HepG2 (cell line): ENCODE measurements around the gene BTAF1. TPM values are rescaled to one million over a fixed set of nuclear protein-coding genes. Genes with fewer than 3 reads are reported as not detected.

ENCODE experiments used
- BRD4 ChIP-seq: sonication (generic); formaldehyde crosslinking; IDR thresholded peaks from 2 replicates; pipeline ENCODE4 v1.4.0; 2020; ENCODE audit warnings: missing genetic modification reagents
- CBX2 ChIP-seq, 2 experiments: fragments of 200-600 bp in 1 of 2; sonication (generic); formaldehyde crosslinking in 1 of 2; IDR thresholded peaks; 2 replicates each; pipeline versions ENCODE4 v1.7.0 to v1.8.1; 2018 to 2022; ENCODE audit warnings: low read depth in 2 of 2, low read length in 1 of 2, mild to moderate bottlenecking in 1 of 2, missing genetic modification reagents in 1 of 2
- GZF1 ChIP-seq: sonication (generic); formaldehyde crosslinking; IDR thresholded peaks from 2 replicates; pipeline ENCODE4 v1.5.1; 2020; ENCODE audit warnings: mild to moderate bottlenecking, missing genetic modification reagents
- KAT8 ChIP-seq: IDR thresholded peaks from 2 replicates; pipeline ENCODE4 v1.6.1; 2016; ENCODE audit warnings: missing genetic modification reagents, missing compliant biosample characterization
- KLF16 ChIP-seq, 2 experiments: sonication (generic) in 1 of 2; formaldehyde crosslinking in 1 of 2; IDR thresholded peaks; 2 replicates each; pipeline versions ENCODE4 v1.6.1 to v1.8.0; 2016 to 2023; ENCODE audit warnings: missing genetic modification reagents in 2 of 2, missing compliant biosample characterization in 1 of 2
- MAZ ChIP-seq, 2 experiments: sonication (generic) in 1 of 2; formaldehyde crosslinking in 1 of 2; IDR thresholded peaks; 2 replicates each; pipeline versions ENCODE4 v1.5.0 to v1.6.1; 2012 to 2020; ENCODE audit warnings: low read depth in 2 of 2, mild to moderate bottlenecking in 2 of 2, borderline replicate concordance in 1 of 2, improper control_type of control experiment in 1 of 2, low read length in 1 of 2, missing genetic modification reagents in 1 of 2, moderate library complexity in 1 of 2
- NKX3-1 ChIP-seq: sonication (generic); formaldehyde crosslinking; IDR thresholded peaks from 2 replicates; pipeline ENCODE4 v1.5.0; 2020; ENCODE audit warnings: missing genetic modification reagents
- SALL1 ChIP-seq: sonication (generic); formaldehyde crosslinking; IDR thresholded peaks from 2 replicates; pipeline ENCODE4 v1.8.0; 2022; ENCODE audit warnings: mild to moderate bottlenecking, missing genetic modification reagents
- TFE3 ChIP-seq: IDR thresholded peaks from 2 replicates; pipeline ENCODE4 v1.6.1; 2016
- ZKSCAN1 ChIP-seq: fragments of 150-350 bp; IDR thresholded peaks from 2 replicates; pipeline ENCODE4 v1.6.1; 2014; ENCODE audit warnings: low read length
- ZNF230 ChIP-seq: sonication (generic); formaldehyde crosslinking; IDR thresholded peaks from 2 replicates; pipeline ENCODE4 v1.4.0; 2020; ENCODE audit warnings: mild to moderate bottlenecking, missing genetic modification reagents
- ZNF543 ChIP-seq: sonication (generic); formaldehyde crosslinking; IDR thresholded peaks from 2 replicates; pipeline ENCODE4 v1.4.0; 2020; ENCODE audit warnings: mild to moderate bottlenecking, missing genetic modification reagents
- ZNF607 ChIP-seq: sonication (generic); formaldehyde crosslinking; IDR thresholded peaks from 2 replicates; pipeline ENCODE4 v1.5.1; 2020; ENCODE audit warnings: missing genetic modification reagents, mild to moderate bottlenecking, borderline replicate concordance
- ZNF713 ChIP-seq: sonication (generic); formaldehyde crosslinking; IDR thresholded peaks from 2 replicates; pipeline ENCODE4 v1.4.0; 2020; ENCODE audit warnings: mild to moderate bottlenecking, missing genetic modification reagents
- ZNF724P ChIP-seq: sonication (generic); formaldehyde crosslinking; IDR thresholded peaks from 2 replicates; pipeline ENCODE4 v1.8.0; 2022; ENCODE audit warnings: missing genetic modification reagents, borderline replicate concordance
- ZSCAN29 ChIP-seq: sonication (generic); formaldehyde crosslinking; conservative IDR thresholded peaks from 2 replicates; pipeline ENCODE4 v1.4.0; 2020; ENCODE audit warnings: mild to moderate bottlenecking, missing genetic modification reagents
- polyA plus RNA-seq, 8 experiments: library from polyadenylated mRNA; depleted of rRNA in 3 of 8; stranded (reverse) in 7 of 8; unstranded in 1 of 8; fragments of >200 nt; fragmentation: Illumina TruSeq in 4 of 8; extraction: Trizol in 4 of 8; gene quantifications; 2 replicates each; pipeline versions ENCODE4 v1.2.1 to v1.2.3, GENCODE V29; 2011 to 2016; ENCODE audit warnings: low read depth in 4 of 8, missing spikeins in 1 of 8, mixed read lengths in 1 of 8; ENCODE audit not compliant: insufficient read depth in 1 of 8
- total RNA-seq, 5 experiments: library from RNA; depleted of rRNA; stranded (reverse); fragments of >200 nt; fragmentation: Illumina TruSeq; extraction: Trizol; gene quantifications; 2 replicates each; pipeline ENCODE4 v1.2.3, GENCODE V29; 2016; ENCODE audit warnings: low read depth in 1 of 5
- TF ChIP-seq, protein P1 (sequence below): sonication (generic); formaldehyde crosslinking; conservative IDR thresholded peaks from 2 replicates; pipeline ENCODE4 v1.8.0; 2022; ENCODE audit warnings: missing genetic modification reagents
- TF ChIP-seq, protein P2 (sequence below): sonication (generic); formaldehyde crosslinking; IDR thresholded peaks from 2 replicates; pipeline ENCODE4 v1.4.0; 2020; ENCODE audit warnings: missing genetic modification reagents; ENCODE audit errors: not compliant biosample characterization
- TF ChIP-seq, protein P3 (sequence below): sonication (generic); formaldehyde crosslinking; IDR thresholded peaks from 2 replicates; pipeline ENCODE4 v1.5.0; 2020; ENCODE audit warnings: missing genetic modification reagents
- TF ChIP-seq, protein P4 (sequence below): sonication (generic); formaldehyde crosslinking; IDR thresholded peaks from 2 replicates; pipeline ENCODE4 v1.5.0; 2020; ENCODE audit warnings: mild to moderate bottlenecking, missing genetic modification reagents

Gene BTAF1
- total and polyA plus RNA-seq, 2 of the 13 experiments (the other 11 are each of a cell fraction or from before 2014, with no cell fraction given), result 38.6 to 54.1 TPM

DNA sequence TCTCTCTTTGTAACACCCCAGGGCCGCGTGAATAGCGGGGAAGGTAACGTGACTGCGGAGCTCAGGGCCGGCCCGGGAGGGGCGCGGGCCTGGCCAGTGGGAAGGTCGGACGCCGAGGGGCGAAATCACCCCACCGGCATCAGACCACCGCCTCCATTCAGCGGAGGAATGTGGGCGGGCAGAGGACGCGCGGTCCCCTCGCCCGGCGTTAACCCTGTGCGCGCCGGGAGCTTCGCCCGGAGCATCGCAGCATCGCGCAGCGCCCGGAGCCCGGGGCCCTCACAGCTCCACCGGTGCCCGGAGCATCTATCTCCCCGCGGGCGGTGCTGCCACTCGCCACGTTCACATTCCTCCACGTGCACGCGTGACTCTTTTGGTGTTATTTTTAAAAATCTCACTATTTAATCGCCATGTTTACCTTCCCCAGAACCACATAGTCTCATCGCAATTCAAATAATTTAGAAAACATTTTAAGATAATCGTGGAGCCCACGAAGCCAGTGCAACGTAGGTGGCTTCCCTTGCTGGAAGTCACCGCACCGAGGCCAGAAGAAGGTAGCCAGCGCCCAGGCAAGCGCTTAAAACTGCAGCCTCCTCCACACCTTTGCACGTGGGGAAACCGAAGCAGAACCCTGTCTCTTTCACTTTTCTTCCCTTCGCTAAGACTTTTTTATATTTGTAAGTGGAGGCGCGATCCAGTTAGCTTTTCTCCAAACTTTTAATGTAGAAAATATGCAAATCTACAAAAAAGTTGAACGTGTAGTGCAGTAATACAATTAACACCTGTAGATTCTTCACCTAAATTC, 36.1 kb upstream of the BTAF1 start (continued):
- TF ChIP-seq, protein P1, sequence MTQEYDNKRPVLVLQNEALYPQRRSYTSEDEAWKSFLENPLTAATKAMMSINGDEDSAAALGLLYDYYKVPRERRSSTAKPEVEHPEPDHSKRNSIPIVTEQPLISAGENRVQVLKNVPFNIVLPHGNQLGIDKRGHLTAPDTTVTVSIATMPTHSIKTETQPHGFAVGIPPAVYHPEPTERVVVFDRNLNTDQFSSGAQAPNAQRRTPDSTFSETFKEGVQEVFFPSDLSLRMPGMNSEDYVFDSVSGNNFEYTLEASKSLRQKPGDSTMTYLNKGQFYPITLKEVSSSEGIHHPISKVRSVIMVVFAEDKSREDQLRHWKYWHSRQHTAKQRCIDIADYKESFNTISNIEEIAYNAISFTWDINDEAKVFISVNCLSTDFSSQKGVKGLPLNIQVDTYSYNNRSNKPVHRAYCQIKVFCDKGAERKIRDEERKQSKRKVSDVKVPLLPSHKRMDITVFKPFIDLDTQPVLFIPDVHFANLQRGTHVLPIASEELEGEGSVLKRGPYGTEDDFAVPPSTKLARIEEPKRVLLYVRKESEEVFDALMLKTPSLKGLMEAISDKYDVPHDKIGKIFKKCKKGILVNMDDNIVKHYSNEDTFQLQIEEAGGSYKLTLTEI (CRISPR knock-in tag), result no peak
- TF ChIP-seq ZSCAN29 (CRISPR knock-in tag), result no peak
- TF ChIP-seq, protein P2, sequence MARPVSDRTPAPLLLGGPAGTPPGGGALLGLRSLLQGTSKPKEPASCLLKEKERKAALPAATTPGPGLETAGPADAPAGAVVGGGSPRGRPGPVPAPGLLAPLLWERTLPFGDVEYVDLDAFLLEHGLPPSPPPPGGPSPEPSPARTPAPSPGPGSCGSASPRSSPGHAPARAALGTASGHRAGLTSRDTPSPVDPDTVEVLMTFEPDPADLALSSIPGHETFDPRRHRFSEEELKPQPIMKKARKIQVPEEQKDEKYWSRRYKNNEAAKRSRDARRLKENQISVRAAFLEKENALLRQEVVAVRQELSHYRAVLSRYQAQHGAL (CRISPR knock-in tag), result no peak
- peak; percentile 55; the same call in 1 of the 2 replicates for TF ChIP-seq TFE3 (CRISPR knock-in tag)
- no peak for TF ChIP-seq ZNF724P (CRISPR knock-in tag)
- TF ChIP-seq MAZ (IDR thresholded peaks at IDR 0.05; ENCODE audit: borderline replicate concordance, low read depth, low read length), result no peak
- TF ChIP-seq MAZ (CRISPR knock-in tag; IDR thresholded peaks at IDR 0.05; ENCODE audit: low read depth), result 0 out of 2 replicates have a peak, but pooled peaks have one; percentile 24
- no peak for TF ChIP-seq ZNF713 (CRISPR knock-in tag)
- no peak; the same call in 1 of the 2 replicates for TF ChIP-seq ZNF607 (CRISPR knock-in tag)
- TF ChIP-seq BRD4, result peak; percentile 25; the same call in 1 of the 2 replicates
- TF ChIP-seq KLF16 (CRISPR knock-in tag; IDR thresholded peaks at IDR 0.05), result no peak
- TF ChIP-seq GZF1 (CRISPR knock-in tag), result no peak; the same call in 1 of the 2 replicates
- TF ChIP-seq NKX3-1 (CRISPR knock-in tag), result peak; percentile 94
- TF ChIP-seq, protein P3, sequence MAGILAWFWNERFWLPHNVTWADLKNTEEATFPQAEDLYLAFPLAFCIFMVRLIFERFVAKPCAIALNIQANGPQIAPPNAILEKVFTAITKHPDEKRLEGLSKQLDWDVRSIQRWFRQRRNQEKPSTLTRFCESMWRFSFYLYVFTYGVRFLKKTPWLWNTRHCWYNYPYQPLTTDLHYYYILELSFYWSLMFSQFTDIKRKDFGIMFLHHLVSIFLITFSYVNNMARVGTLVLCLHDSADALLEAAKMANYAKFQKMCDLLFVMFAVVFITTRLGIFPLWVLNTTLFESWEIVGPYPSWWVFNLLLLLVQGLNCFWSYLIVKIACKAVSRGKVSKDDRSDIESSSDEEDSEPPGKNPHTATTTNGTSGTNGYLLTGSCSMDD (CRISPR knock-in tag), result no peak
- TF ChIP-seq, protein P4, sequence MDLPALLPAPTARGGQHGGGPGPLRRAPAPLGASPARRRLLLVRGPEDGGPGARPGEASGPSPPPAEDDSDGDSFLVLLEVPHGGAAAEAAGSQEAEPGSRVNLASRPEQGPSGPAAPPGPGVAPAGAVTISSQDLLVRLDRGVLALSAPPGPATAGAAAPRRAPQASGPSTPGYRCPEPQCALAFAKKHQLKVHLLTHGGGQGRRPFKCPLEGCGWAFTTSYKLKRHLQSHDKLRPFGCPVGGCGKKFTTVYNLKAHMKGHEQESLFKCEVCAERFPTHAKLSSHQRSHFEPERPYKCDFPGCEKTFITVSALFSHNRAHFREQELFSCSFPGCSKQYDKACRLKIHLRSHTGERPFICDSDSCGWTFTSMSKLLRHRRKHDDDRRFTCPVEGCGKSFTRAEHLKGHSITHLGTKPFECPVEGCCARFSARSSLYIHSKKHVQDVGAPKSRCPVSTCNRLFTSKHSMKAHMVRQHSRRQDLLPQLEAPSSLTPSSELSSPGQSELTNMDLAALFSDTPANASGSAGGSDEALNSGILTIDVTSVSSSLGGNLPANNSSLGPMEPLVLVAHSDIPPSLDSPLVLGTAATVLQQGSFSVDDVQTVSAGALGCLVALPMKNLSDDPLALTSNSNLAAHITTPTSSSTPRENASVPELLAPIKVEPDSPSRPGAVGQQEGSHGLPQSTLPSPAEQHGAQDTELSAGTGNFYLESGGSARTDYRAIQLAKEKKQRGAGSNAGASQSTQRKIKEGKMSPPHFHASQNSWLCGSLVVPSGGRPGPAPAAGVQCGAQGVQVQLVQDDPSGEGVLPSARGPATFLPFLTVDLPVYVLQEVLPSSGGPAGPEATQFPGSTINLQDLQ (CRISPR knock-in tag), result no peak
- no peak for TF ChIP-seq CBX2 (IDR thresholded peaks at IDR 0.05; ENCODE audit: low read depth, low read length)
- TF ChIP-seq CBX2 (CRISPR knock-in tag; IDR thresholded peaks at IDR 0.05; ENCODE audit: low read depth), result 0 out of 2 replicates have a peak, but pooled peaks have one; percentile 77
- no peak for TF ChIP-seq ZNF543 (CRISPR knock-in tag)
- TF ChIP-seq ZKSCAN1, result no peak
- peak; percentile 88 for TF ChIP-seq SALL1 (CRISPR knock-in tag)
- TF ChIP-seq ZNF230, result peak; percentile 73; the same call in 1 of the 2 replicates
- TF ChIP-seq KAT8, result peak; percentile 51; the same call in 1 of the 2 replicates
